HepG2 (cell line): Measurements from ENCODE around the gene EPS8. TPM values are rescaled to one million over a fixed set of nuclear protein-coding genes. Genes with fewer than 3 reads are reported as not detected.

Source experiments
- ATAC-seq: fragments of 200-7000 bp; cut with Tn5 transposase; 3 replicates; pipeline ENCODE4 v1.9.1; 2020; ENCODE audit warnings: mild to moderate bottlenecking, moderate library complexity
- BruUV-seq: library from RNA; stranded (reverse); fragments of 400-500 nt; replicated peaks from 2 replicates; lab custom pipeline; 2021; lab: Mats Ljungman, UMichigan
- CTCF ChIA-PET: fragments of 300-600 bp; formaldehyde crosslinking; extraction: SDS; loops from one replicate; lab custom pipeline; 2021; ENCODE audit warnings: low total read pairs, inconsistent platforms, low intra/inter-chr PET ratio; lab: Yijun Ruan, JAX
- POLR2A ChIA-PET: fragments of 350-600 bp; sonication (Branson Sonifier 250); formaldehyde crosslinking; loops from one replicate; lab custom pipeline; 2020; ENCODE audit warnings: antibody characterized with exemption, inconsistent platforms; lab: Yijun Ruan, JAX
- DNase-seq: peaks from one replicate; pipeline ENCODE4 v3.0.0-alpha.2; 2015; ENCODE audit warnings: low spot score
- FAIRE-seq: peaks from 3 replicates; lab custom pipeline; 2011; peaks lifted over from hg19 to GRCh38; lab: Jason Lieb, UNC
- H2AFZ ChIP-seq: one replicate; pipeline ENCODE4 v1.6.1; 2011; ENCODE audit warnings: low read length, inconsistent platforms
- H3K27ac ChIP-seq: fragments of 300-600 bp; 3 replicates; pipeline ENCODE4 v1.8.0; 2011; ENCODE audit warnings: mixed run types, mild to moderate bottlenecking, mixed read lengths, low read length, inconsistent platforms; ENCODE audit not compliant: insufficient read depth; ENCODE audit errors: extremely low read length
- H3K27me3 ChIP-seq, 2 experiments: fragments of 200-600 bp in 1 of 2; 2 replicates in 1 of 2; 3 replicates in 1 of 2; pipeline versions ENCODE4 v1.6.0 to v1.8.0; 2011; ENCODE audit warnings: low read length in 2 of 2, mild to moderate bottlenecking in 2 of 2, moderate library complexity in 2 of 2, inconsistent platforms in 1 of 2; ENCODE audit not compliant: insufficient read depth in 2 of 2, control insufficient read depth in 1 of 2
- H3K36me3 ChIP-seq, 2 experiments: fragments of 200-600 bp in 1 of 2; replicated peaks in 1 of 2; 2 replicates in 1 of 2; 3 replicates in 1 of 2; pipeline versions ENCODE4 v1.5.1 to v1.8.0; 2011; ENCODE audit warnings: low read length in 2 of 2, inconsistent platforms in 1 of 2; ENCODE audit not compliant: insufficient read depth in 2 of 2, control insufficient read depth in 1 of 2
- H3K4me1 ChIP-seq: 2 replicates; pipeline ENCODE4 v1.5.1; 2012; ENCODE audit warnings: low read length, inconsistent platforms; ENCODE audit not compliant: insufficient read depth
- H3K4me2 ChIP-seq: 2 replicates; pipeline ENCODE4 v1.6.0; 2011; ENCODE audit warnings: low read depth, low read length, inconsistent platforms
- H3K4me3 ChIP-seq, 3 experiments: fragments of 200-600 bp in 1 of 3; sonication (generic), shearing (Covaris generic) in 1 of 3; replicated peaks in 1 of 3; 2 replicates each; pipeline ENCODE4 v1.5.1; 2011 to 2016; ENCODE audit warnings: low read length in 3 of 3, inconsistent platforms in 2 of 3, low read depth in 2 of 3, mild to moderate bottlenecking in 2 of 3, control low read depth in 1 of 3, mixed read lengths in 1 of 3; ENCODE audit not compliant: insufficient read depth in 1 of 3
- H3K79me2 ChIP-seq: one replicate; pipeline ENCODE4 v1.6.1; 2011; ENCODE audit warnings: low read length, inconsistent platforms; ENCODE audit not compliant: insufficient read depth
- H3K9ac ChIP-seq: 2 replicates; pipeline ENCODE4 v1.6.0; 2011; ENCODE audit warnings: mild to moderate bottlenecking, low read depth, low read length, inconsistent platforms; ENCODE audit not compliant: insufficient read depth
- H3K9me3 ChIP-seq: 2 replicates; pipeline ENCODE4 v1.5.1; 2012; ENCODE audit warnings: mild to moderate bottlenecking, low read length
- H4K20me1 ChIP-seq: 2 replicates; pipeline ENCODE4 v1.6.0; 2011; ENCODE audit warnings: inconsistent platforms, mild to moderate bottlenecking, low read length, moderate library complexity; ENCODE audit not compliant: insufficient read depth
- DMTF1 ChIP-seq: sonication (generic); formaldehyde crosslinking; IDR thresholded peaks from 2 replicates; pipeline ENCODE4 v1.4.0; 2020; ENCODE audit warnings: mild to moderate bottlenecking, missing genetic modification reagents
- DNMT1 ChIP-seq: sonication (generic); formaldehyde crosslinking; IDR thresholded peaks from 2 replicates; pipeline ENCODE4 v1.5.1; 2020; ENCODE audit warnings: mild to moderate bottlenecking, missing genetic modification reagents
- GABPA ChIP-seq, 2 experiments: IDR thresholded peaks; 2 replicates each; pipeline ENCODE4 v1.6.1; 2011 to 2016; ENCODE audit warnings: low read depth in 2 of 2, low read length in 1 of 2, missing biosample characterization in 1 of 2, missing genetic modification characterization in 1 of 2
- JDP2 ChIP-seq: sonication (generic); formaldehyde crosslinking; IDR thresholded peaks from 2 replicates; pipeline ENCODE4 v1.8.1; 2022; ENCODE audit warnings: missing genetic modification reagents, borderline replicate concordance
- REPIN1 ChIP-seq: sonication (generic); formaldehyde crosslinking; IDR thresholded peaks from 2 replicates; pipeline ENCODE4 v1.8.0; 2022; ENCODE audit warnings: missing genetic modification reagents, low read depth, mild to moderate bottlenecking, borderline replicate concordance
- SNAPC5 ChIP-seq: sonication (generic); formaldehyde crosslinking; IDR thresholded peaks from 2 replicates; pipeline ENCODE4 v1.8.1; 2023; ENCODE audit warnings: mild to moderate bottlenecking, missing genetic modification reagents, borderline replicate concordance
- ZNF136 ChIP-seq: sonication (generic); formaldehyde crosslinking; IDR thresholded peaks from 2 replicates; pipeline ENCODE4 v1.8.1; 2022; ENCODE audit warnings: low read depth, mild to moderate bottlenecking, moderate library complexity, missing genetic modification reagents
- ZNF782 ChIP-seq: sonication (generic); formaldehyde crosslinking; IDR thresholded peaks from 2 replicates; pipeline ENCODE4 v1.4.0; 2020; ENCODE audit warnings: missing genetic modification reagents, mild to moderate bottlenecking, borderline replicate concordance
- WGBS: methylation state at CpG from one replicate; pipeline ENCODE4 v1.1.6; 2017; ENCODE audit warnings: low lambda C conversion rate; 5-methylcytosine and 5-hydroxymethylcytosine counted together
- in situ Hi-C: cut with HindIII; loops from 2 replicates; pipeline ENCODE4 v1.10.0; 2017; ENCODE audit warnings: low pct_unique_long_range_greater_than_20kb; ENCODE audit not compliant: extremely low pct_ligation_motif_present
- intact Hi-C: fragments of 100-400 bp; cut with micrococcal nuclease; formaldehyde crosslinking; loops from one replicate; pipeline ENCODE4 v1.10.0; 2022; ENCODE audit not compliant: unreplicated experiment
- polyA plus RNA-seq, 8 experiments: library from polyadenylated mRNA; depleted of rRNA in 3 of 8; stranded (reverse) in 7 of 8; unstranded in 1 of 8; fragments of >200 nt; fragmentation: Illumina TruSeq in 4 of 8; extraction: Trizol in 4 of 8; gene quantifications; 2 replicates each; pipeline versions ENCODE4 v1.2.1 to v1.2.3, GENCODE V29; 2011 to 2016; ENCODE audit warnings: low read depth in 4 of 8, missing spikeins in 1 of 8, mixed read lengths in 1 of 8; ENCODE audit not compliant: insufficient read depth in 1 of 8
- total RNA-seq, 5 experiments: library from RNA; depleted of rRNA; stranded (reverse); fragments of >200 nt; fragmentation: Illumina TruSeq; extraction: Trizol; gene quantifications; 2 replicates each; pipeline ENCODE4 v1.2.3, GENCODE V29; 2016; ENCODE audit warnings: low read depth in 1 of 5
- TF ChIP-seq, protein P1 (sequence below): sonication (generic); formaldehyde crosslinking; IDR thresholded peaks from 2 replicates; pipeline ENCODE4 v1.4.0; 2020; ENCODE audit warnings: missing genetic modification reagents
- TF ChIP-seq, protein P2 (sequence below): sonication (generic); formaldehyde crosslinking; IDR thresholded peaks from one replicate; pipeline ENCODE4 v1.5.1; 2020; ENCODE audit warnings: mild to moderate bottlenecking, missing genetic modification reagents; ENCODE audit errors: not compliant biosample characterization

EPS8 gene
- total and polyA plus RNA-seq, 2 of the 13 experiments (the other 11 are each of a cell fraction or from before 2014, with no cell fraction given), result 37.1 to 43.4 TPM

- no peaks in the 10 kb centered on the region for H3K9me3 ChIP-seq
- peaks cover 73% of the 10 kb centered on the region for H3K79me2 ChIP-seq
- no peaks in the 10 kb centered on the region for H3K36me3 ChIP-seq
- in situ Hi-C loops (no loop called here), intact Hi-C loops (no loop called here)
- H3K4me3 ChIP-seq, result no peak overlapping the region
- no TSS peak for BruUV-seq
- DNase-seq (no peak), ATAC-seq (no peak)
- 97% methylated on average over 2 of the region's 2 CpGs for WGBS
- CTCF ChIA-PET, result no interaction called here
- no peak overlapping the region for H3K27ac ChIP-seq
- H4K20me1 ChIP-seq, result no peaks in the 10 kb centered on the region
- POLR2A ChIA-PET, result no interaction called here
- TF ChIP-seq DNMT1, result no peak
- no peak for TF ChIP-seq DMTF1 (CRISPR knock-in tag)
- no peak for TF ChIP-seq ZNF782 (CRISPR knock-in tag)
- no peak for TF ChIP-seq JDP2
- no peak for TF ChIP-seq GABPA (IDR thresholded peaks at IDR 0.05; ENCODE audit: low read depth, low read length)
- no peak for TF ChIP-seq GABPA (CRISPR knock-in tag; IDR thresholded peaks at IDR 0.05; ENCODE audit: low read depth)
- TF ChIP-seq, protein P1, sequence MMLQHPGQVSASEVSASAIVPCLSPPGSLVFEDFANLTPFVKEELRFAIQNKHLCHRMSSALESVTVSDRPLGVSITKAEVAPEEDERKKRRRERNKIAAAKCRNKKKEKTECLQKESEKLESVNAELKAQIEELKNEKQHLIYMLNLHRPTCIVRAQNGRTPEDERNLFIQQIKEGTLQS (CRISPR knock-in tag), result no peak
- TF ChIP-seq, protein P2, sequence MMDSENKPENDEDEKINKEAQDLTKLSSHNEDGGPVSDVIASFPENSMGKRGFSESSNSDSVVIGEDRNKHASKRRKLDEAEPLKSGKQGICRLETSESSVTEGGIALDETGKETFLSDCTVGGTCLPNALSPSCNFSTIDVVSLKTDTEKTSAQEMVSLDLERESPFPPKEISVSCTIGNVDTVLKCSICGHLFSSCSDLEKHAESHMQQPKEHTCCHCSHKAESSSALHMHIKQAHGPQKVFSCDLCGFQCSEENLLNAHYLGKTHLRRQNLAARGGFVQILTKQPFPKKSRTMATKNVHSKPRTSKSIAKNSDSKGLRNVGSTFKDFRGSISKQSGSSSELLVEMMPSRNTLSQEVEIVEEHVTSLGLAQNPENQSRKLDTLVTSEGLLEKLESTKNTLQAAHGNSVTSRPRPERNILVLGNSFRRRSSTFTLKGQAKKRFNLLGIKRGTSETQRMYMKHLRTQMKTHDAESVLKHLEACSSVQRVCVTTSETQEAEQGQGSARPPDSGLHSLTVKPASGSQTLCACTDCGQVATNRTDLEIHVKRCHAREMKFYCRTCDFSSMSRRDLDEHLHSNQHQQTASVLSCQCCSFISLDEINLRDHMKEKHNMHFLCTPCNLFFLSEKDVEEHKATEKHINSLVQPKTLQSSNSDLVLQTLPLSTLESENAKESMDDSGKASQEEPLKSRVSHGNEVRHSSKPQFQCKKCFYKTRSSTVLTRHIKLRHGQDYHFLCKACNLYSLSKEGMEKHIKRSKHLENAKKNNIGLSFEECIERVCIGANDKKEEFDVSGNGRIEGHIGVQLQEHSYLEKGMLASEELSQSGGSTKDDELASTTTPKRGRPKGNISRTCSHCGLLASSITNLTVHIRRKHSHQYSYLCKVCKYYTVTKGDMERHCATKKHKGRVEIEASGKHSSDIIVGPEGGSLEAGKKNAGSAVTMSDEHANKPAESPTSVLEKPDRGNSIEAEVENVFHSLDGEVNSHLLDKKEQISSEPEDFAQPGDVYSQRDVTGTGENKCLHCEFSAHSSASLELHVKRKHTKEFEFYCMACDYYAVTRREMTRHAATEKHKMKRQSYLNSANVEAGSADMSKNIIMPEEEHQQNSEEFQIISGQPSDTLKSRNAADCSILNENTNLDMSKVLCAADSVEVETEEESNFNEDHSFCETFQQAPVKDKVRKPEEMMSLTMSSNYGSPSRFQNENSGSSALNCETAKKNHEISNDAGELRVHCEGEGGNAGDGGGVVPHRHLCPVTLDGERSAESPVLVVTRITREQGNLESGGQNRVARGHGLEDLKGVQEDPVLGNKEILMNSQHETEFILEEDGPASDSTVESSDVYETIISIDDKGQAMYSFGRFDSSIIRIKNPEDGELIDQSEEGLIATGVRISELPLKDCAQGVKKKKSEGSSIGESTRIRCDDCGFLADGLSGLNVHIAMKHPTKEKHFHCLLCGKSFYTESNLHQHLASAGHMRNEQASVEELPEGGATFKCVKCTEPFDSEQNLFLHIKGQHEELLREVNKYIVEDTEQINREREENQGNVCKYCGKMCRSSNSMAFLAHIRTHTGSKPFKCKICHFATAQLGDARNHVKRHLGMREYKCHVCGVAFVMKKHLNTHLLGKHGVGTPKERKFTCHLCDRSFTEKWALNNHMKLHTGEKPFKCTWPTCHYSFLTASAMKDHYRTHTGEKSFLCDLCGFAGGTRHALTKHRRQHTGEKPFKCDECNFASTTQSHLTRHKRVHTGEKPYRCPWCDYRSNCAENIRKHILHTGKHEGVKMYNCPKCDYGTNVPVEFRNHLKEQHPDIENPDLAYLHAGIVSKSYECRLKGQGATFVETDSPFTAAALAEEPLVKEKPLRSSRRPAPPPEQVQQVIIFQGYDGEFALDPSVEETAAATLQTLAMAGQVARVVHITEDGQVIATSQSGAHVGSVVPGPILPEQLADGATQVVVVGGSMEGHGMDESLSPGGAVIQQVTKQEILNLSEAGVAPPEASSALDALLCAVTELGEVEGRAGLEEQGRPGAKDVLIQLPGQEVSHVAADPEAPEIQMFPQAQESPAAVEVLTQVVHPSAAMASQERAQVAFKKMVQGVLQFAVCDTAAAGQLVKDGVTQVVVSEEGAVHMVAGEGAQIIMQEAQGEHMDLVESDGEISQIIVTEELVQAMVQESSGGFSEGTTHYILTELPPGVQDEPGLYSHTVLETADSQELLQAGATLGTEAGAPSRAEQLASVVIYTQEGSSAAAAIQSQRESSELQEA (CRISPR knock-in tag), result no peak
- TF ChIP-seq SNAPC5 (CRISPR knock-in tag), result no peak
- TF ChIP-seq REPIN1, result no peak
- no peak for TF ChIP-seq ZNF136 (CRISPR knock-in tag)
- TF ChIP-seq, all 625 proteins: peak for 0
- no peak overlapping the region for H3K9ac ChIP-seq
- no peaks in the 10 kb centered on the region for H3K4me1 ChIP-seq
- no peaks in the 10 kb centered on the region for H3K27me3 ChIP-seq
- no peak overlapping the region for H3K4me2 ChIP-seq
- H2AFZ ChIP-seq, result no peak overlapping the region
- FAIRE-seq, result no peak
These were observed 37.4 kb downstream of the EPS8 start for GRCh38 chr12:15751741-15752140.
